ENCODE results near the gene DDX54. TPM values are rescaled to one million over a fixed set of nuclear protein-coding genes. Genes with fewer than 3 reads are reported as not detected.

DDX54 gene
- total and polyA plus RNA-seq, 2 of the 8 experiments (the other 6 are each of a cell fraction or from before 2014, with no cell fraction given): 64.9 to 113 TPM

GRCh38 chr12:113163030-113163360, 22.3 kb downstream of the DDX54 start (continued):
- TF ChIP-seq CHD7 (IDR thresholded peaks at IDR 0.05; ENCODE audit: insufficient replicate concordance, low read length): no peak
- TF ChIP-seq RFX5 (IDR thresholded peaks at IDR 0.05; ENCODE audit: borderline replicate concordance, low read depth, low read length): no peak
- TF ChIP-seq BCL11A (IDR thresholded peaks at IDR 0.05; ENCODE audit: low read depth in 2 of 2, low read length in 2 of 2): no peak
- TF ChIP-seq NANOG (IDR thresholded peaks at IDR 0.05; ENCODE audit: insufficient read depth, low read depth, low read length, poor library complexity, severe bottlenecking): no peak
